Keratinocyte (primary cell): ENCODE data around the gene MIDN. TPM values are rescaled to one million over a fixed set of nuclear protein-coding genes. Genes with fewer than 3 reads are reported as not detected.
A peak's percentile ranks its signal among the peaks of the same experiment; 100 is the strongest.

Experiments
- DNase-seq: peaks from one replicate; pipeline ENCODE4 v3.0.0-alpha.2; 2011; ENCODE audit warnings: low read depth, missing footprints, low spot score
- FAIRE-seq: peaks from 2 replicates; lab custom pipeline; 2011; peaks lifted over from hg19 to GRCh38; lab: Jason Lieb, UNC
- H2AFZ ChIP-seq: 2 replicates; pipeline ENCODE4 v1.6.0; 2012; ENCODE audit warnings: low read length, control low read depth, inconsistent platforms; ENCODE audit not compliant: control insufficient read depth
- H3K27ac ChIP-seq: 2 replicates; pipeline ENCODE4 v1.5.1; 2011; ENCODE audit warnings: low read length; ENCODE audit not compliant: control insufficient read depth, insufficient read depth
- H3K27me3 ChIP-seq: 3 replicates; pipeline ENCODE4 v1.6.0; 2011; ENCODE audit warnings: low read length; ENCODE audit not compliant: control insufficient read depth, insufficient read depth; ENCODE audit errors: extremely low read depth
- H3K36me3 ChIP-seq, 2 experiments: 2 replicates in 1 of 2; 3 replicates in 1 of 2; pipeline ENCODE4 v1.5.1; 2011; ENCODE audit warnings: low read length in 2 of 2, mild to moderate bottlenecking in 1 of 2; ENCODE audit not compliant: control insufficient read depth in 2 of 2, insufficient read depth in 2 of 2; ENCODE audit errors: extremely low read depth in 1 of 2
- H3K4me1 ChIP-seq: 3 replicates; pipeline ENCODE4 v1.5.1; 2011; ENCODE audit warnings: low read length; ENCODE audit not compliant: control insufficient read depth, insufficient read depth; ENCODE audit errors: extremely low read depth
- H3K4me2 ChIP-seq: 3 replicates; pipeline ENCODE4 v1.6.0; 2011; ENCODE audit warnings: low read depth, low read length; ENCODE audit not compliant: control insufficient read depth, insufficient read depth; ENCODE audit errors: extremely low read depth
- H3K4me3 ChIP-seq, 3 experiments: fragments of 200-600 bp in 1 of 3; sonication (generic) in 1 of 3; 2 replicates in 2 of 3; 3 replicates in 1 of 3; pipeline ENCODE4 v1.5.1; 2011 to 2016; ENCODE audit warnings: low read length in 3 of 3, mild to moderate bottlenecking in 3 of 3, control low read depth in 2 of 3, inconsistent platforms in 1 of 3, low read depth in 1 of 3, mixed read lengths in 1 of 3, mixed run types in 1 of 3, moderate library complexity in 1 of 3; ENCODE audit not compliant: control insufficient read depth in 2 of 3, insufficient read depth in 2 of 3; ENCODE audit errors: extremely low read depth in 1 of 3
- H3K79me2 ChIP-seq: 2 replicates; pipeline ENCODE4 v1.6.0; 2012; ENCODE audit warnings: low read length; ENCODE audit not compliant: control insufficient read depth, insufficient read depth
- H3K9ac ChIP-seq: 3 replicates; pipeline ENCODE4 v1.6.0; 2011; ENCODE audit warnings: low read length; ENCODE audit not compliant: control insufficient read depth, insufficient read depth; ENCODE audit errors: extremely low read depth
- H3K9me1 ChIP-seq: 3 replicates; pipeline ENCODE4 v1.6.0; 2011; ENCODE audit warnings: low read length; ENCODE audit not compliant: control insufficient read depth, insufficient read depth; ENCODE audit errors: extremely low read depth
- H3K9me3 ChIP-seq: 2 replicates; pipeline ENCODE4 v1.5.1; 2012; ENCODE audit warnings: low read depth, low read length; ENCODE audit not compliant: control insufficient read depth
- H4K20me1 ChIP-seq: 3 replicates; pipeline ENCODE4 v1.6.0; 2011; ENCODE audit warnings: low read length; ENCODE audit not compliant: control insufficient read depth, insufficient read depth; ENCODE audit errors: extremely low read depth
- EZH2 ChIP-seq: IDR thresholded peaks from one replicate; pipeline ENCODE4 v1.6.1; 2012; ENCODE audit warnings: inconsistent platforms, mild to moderate bottlenecking, low read length, moderate library complexity
- dilution Hi-C: fragments of 300-500 bp; cut with MboI; formaldehyde crosslinking; loops from one replicate; pipeline ENCODE4 v1.7.0; 2020; ENCODE audit warnings: low sequenced_read_pairs; ENCODE audit not compliant: extremely low pct_ligation_motif_present
- polyA plus RNA-seq, 5 experiments: library from polyadenylated mRNA; depleted of rRNA in 3 of 5; stranded (reverse) in 3 of 5; stranded (forward) in 1 of 5; unstranded in 1 of 5; fragments of >200 nt; gene quantifications; 1 replicate in 1 of 5; 2 replicates in 3 of 5; 3 replicates in 1 of 5; pipeline versions ENCODE4 v1.2.1 to v1.2.3, GENCODE V29; 2011 to 2012; ENCODE audit warnings: missing spikeins in 2 of 5, low read depth in 1 of 5, low replicate concordance in 1 of 5
- TF ChIP-seq, protein P1 (sequence below), 3 experiments: IDR thresholded peaks in 1 of 3; conservative IDR thresholded peaks in 1 of 3; optimal IDR thresholded peaks in 1 of 3; 2 replicates in 2 of 3; 3 replicates in 1 of 3; pipeline versions ENCODE3 to v1.5.1; 2011; ENCODE audit warnings: low read length in 3 of 3, mild to moderate bottlenecking in 3 of 3, moderate library complexity in 2 of 3, control low read depth in 1 of 3, inconsistent platforms in 1 of 3; ENCODE audit not compliant: insufficient read depth in 2 of 3; ENCODE audit errors: extremely low read depth in 1 of 3

MIDN gene
- polyA plus RNA-seq, 1 donor (not counting 4 experiments of a cell fraction or from before 2014, with no cell fraction given): 4.7 TPM

- H3K79me2 ChIP-seq: no peaks in the 10 kb centered on the region
- H3K36me3 ChIP-seq: no peaks in the 10 kb centered on the region
- H3K27ac ChIP-seq: no peak within 1 kb of the TSS
- FAIRE-seq (no peak), DNase-seq (no peak)
- H3K4me2 ChIP-seq: no peak within 1 kb of the TSS
- H3K9ac ChIP-seq: no peak within 1 kb of the TSS
- dilution Hi-C loops: no loop called here
- H3K9me1 ChIP-seq: no peaks in the 10 kb centered on the region
- H3K27me3 ChIP-seq: peaks cover 74% of the 10 kb centered on the region
- no peak within 1 kb of the TSS for H2AFZ ChIP-seq
- H3K9me3 ChIP-seq: no peaks in the 10 kb centered on the region
- H3K4me3 ChIP-seq: no peak within 1 kb of the TSS
- peaks cover 3% of the 10 kb centered on the region for H4K20me1 ChIP-seq
- TF ChIP-seq, protein P1, sequence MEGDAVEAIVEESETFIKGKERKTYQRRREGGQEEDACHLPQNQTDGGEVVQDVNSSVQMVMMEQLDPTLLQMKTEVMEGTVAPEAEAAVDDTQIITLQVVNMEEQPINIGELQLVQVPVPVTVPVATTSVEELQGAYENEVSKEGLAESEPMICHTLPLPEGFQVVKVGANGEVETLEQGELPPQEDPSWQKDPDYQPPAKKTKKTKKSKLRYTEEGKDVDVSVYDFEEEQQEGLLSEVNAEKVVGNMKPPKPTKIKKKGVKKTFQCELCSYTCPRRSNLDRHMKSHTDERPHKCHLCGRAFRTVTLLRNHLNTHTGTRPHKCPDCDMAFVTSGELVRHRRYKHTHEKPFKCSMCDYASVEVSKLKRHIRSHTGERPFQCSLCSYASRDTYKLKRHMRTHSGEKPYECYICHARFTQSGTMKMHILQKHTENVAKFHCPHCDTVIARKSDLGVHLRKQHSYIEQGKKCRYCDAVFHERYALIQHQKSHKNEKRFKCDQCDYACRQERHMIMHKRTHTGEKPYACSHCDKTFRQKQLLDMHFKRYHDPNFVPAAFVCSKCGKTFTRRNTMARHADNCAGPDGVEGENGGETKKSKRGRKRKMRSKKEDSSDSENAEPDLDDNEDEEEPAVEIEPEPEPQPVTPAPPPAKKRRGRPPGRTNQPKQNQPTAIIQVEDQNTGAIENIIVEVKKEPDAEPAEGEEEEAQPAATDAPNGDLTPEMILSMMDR (optimal IDR thresholded peaks at IDR 0.05 in 1 of 3, IDR thresholded peaks at IDR 0.05 in 1 of 3, conservative IDR thresholded peaks at IDR 0.05 in 1 of 3; ENCODE audit: extremely low read depth in 1 of 3, insufficient read depth in 2 of 3, low read length in 3 of 3): no peak
- TF ChIP-seq EZH2: no peak
- H3K4me1 ChIP-seq: no peaks in the 10 kb centered on the region
Measured at GRCh38 chr19:1285737-1286360, 37.5 kb downstream of the MIDN start, which contains the start of gene EFNA2. EFNA2 (plus strand) TSS chr19:1285873; CDS start chr19:1286169, 296 bp downstream.

GRCh38 chr19:1286487-1287353 lies 38.3 kb downstream of the MIDN start:
- Histone ChIP-seq H4K20me1 (peaks cover 3% of the 10 kb centered on the region), H3K36me3 (no peaks in the 10 kb centered on the region), H3K4me3 (no peak overlapping the region), H3K27me3 (peaks cover 83% of the 10 kb centered on the region), H3K9ac (no peak overlapping the region), H3K4me1 (no peaks in the 10 kb centered on the region), H3K27ac (no peak overlapping the region), H2AFZ (no peak overlapping the region), H3K4me2 (no peak overlapping the region), H3K79me2 (no peaks in the 10 kb centered on the region), H3K9me3 (no peaks in the 10 kb centered on the region), H3K9me1 (no peaks in the 10 kb centered on the region)
- no peak for FAIRE-seq
- no peak for DNase-seq
- TF ChIP-seq, protein P1 (optimal IDR thresholded peaks at IDR 0.05 in 1 of 3, IDR thresholded peaks at IDR 0.05 in 1 of 3, conservative IDR thresholded peaks at IDR 0.05 in 1 of 3; ENCODE audit: extremely low read depth in 1 of 3, insufficient read depth in 2 of 3, low read length in 3 of 3): no peak
- peak; percentile 75 for TF ChIP-seq EZH2
- dilution Hi-C loops: no loop called here
